ENCODE results near the gene TFDP2. TPM values are rescaled to one million over a fixed set of nuclear protein-coding genes. Genes with fewer than 3 reads are reported as not detected.

Gene TFDP2
- total and polyA plus RNA-seq, 9 of the 15 experiments (the other 6 are each of a cell fraction or from before 2014, with no cell fraction given): 95.6 to 179 (median 126) TPM

DNA sequence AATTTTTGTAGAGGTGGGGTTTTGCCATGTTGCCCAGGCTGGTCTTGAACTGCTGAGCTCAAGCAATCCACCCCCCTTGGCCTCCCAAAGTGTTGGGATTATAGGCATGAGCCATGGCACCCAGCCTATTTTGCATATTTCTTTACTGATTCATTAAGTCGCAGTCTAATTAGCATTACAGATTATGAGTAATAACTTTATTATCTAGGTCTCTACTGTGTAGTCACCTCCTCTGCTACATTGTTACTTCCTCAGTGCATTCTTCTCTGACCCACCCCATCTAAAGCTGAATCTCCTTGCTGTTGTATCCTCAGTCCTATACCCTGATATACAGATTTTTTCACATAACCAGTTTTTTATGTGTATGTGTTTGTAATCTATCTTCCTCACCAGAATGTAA is 61.7 kb downstream of the TFDP2 start (continued):
- no peak for TF ChIP-seq ZC3H4 (CRISPR knock-in tag; IDR thresholded peaks at IDR 0.05; ENCODE audit: borderline replicate concordance)

DNA sequence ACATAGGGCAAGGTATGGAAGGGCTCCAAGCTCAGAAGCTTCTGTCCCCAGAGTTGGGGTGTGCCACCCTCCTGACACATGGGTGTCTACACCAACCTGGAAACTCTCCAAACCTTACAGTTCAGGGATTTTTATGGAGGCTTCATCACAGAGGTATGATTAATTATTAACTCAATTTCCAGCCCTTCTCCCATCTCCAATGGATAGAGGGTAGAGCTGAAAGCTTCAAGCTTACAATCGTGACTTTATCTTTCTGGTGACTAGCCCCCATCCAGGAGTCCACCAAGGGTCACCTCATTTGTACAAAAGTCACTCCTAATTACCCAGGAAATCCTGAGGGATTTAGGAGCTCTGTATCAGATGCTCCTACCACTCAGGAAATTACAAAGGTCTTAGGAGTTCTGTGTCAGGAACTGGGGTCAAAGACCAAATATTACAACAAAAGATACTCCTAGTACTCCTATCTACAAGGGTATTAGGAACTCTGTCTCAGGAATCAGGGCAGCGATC is 62.7 kb downstream of the TFDP2 start:
- H3K4me3 ChIP-seq: no peak overlapping the region
- TF ChIP-seq CBX8 (IDR thresholded peaks at IDR 0.05; ENCODE audit: borderline replicate concordance, extremely low read depth, low read depth, low read length, poor library complexity, severe bottlenecking) (no peak), CBFA2T3 (IDR thresholded peaks at IDR 0.05) (no peak), MTA2 (IDR thresholded peaks at IDR 0.05; ENCODE audit: low read depth) (no peak), ZNF644 (tag; IDR thresholded peaks at IDR 0.05; ENCODE audit: low read depth) (no peak), NEUROD1 (IDR thresholded peaks at IDR 0.05; ENCODE audit: borderline replicate concordance, low read depth, low read length, partially characterized antibody) (no peak), ESRRA (IDR thresholded peaks at IDR 0.05; ENCODE audit: borderline replicate concordance, low read depth) (no peak), DMBX1 (CRISPR knock-in tag; IDR thresholded peaks at IDR 0.05; ENCODE audit: borderline replicate concordance) (no peak), ATF1 (CRISPR knock-in tag; IDR thresholded peaks at IDR 0.05) (no peak), ATF1 (tag; IDR thresholded peaks at IDR 0.05) (no peak), ARID2 (IDR thresholded peaks at IDR 0.05) (no peak), ZNF134 (CRISPR knock-in tag; conservative IDR thresholded peaks at IDR 0.05) (no peak)
- TF ChIP-seq, protein P1, sequence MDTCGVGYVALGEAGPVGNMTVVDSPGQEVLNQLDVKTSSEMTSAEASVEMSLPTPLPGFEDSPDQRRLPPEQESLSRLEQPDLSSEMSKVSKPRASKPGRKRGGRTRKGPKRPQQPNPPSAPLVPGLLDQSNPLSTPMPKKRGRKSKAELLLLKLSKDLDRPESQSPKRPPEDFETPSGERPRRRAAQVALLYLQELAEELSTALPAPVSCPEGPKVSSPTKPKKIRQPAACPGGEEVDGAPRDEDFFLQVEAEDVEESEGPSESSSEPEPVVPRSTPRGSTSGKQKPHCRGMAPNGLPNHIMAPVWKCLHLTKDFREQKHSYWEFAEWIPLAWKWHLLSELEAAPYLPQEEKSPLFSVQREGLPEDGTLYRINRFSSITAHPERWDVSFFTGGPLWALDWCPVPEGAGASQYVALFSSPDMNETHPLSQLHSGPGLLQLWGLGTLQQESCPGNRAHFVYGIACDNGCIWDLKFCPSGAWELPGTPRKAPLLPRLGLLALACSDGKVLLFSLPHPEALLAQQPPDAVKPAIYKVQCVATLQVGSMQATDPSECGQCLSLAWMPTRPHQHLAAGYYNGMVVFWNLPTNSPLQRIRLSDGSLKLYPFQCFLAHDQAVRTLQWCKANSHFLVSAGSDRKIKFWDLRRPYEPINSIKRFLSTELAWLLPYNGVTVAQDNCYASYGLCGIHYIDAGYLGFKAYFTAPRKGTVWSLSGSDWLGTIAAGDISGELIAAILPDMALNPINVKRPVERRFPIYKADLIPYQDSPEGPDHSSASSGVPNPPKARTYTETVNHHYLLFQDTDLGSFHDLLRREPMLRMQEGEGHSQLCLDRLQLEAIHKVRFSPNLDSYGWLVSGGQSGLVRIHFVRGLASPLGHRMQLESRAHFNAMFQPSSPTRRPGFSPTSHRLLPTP (IDR thresholded peaks at IDR 0.05; ENCODE audit: borderline replicate concordance, extremely low read depth, insufficient read length): no peak
- TF ChIP-seq, protein P2, sequence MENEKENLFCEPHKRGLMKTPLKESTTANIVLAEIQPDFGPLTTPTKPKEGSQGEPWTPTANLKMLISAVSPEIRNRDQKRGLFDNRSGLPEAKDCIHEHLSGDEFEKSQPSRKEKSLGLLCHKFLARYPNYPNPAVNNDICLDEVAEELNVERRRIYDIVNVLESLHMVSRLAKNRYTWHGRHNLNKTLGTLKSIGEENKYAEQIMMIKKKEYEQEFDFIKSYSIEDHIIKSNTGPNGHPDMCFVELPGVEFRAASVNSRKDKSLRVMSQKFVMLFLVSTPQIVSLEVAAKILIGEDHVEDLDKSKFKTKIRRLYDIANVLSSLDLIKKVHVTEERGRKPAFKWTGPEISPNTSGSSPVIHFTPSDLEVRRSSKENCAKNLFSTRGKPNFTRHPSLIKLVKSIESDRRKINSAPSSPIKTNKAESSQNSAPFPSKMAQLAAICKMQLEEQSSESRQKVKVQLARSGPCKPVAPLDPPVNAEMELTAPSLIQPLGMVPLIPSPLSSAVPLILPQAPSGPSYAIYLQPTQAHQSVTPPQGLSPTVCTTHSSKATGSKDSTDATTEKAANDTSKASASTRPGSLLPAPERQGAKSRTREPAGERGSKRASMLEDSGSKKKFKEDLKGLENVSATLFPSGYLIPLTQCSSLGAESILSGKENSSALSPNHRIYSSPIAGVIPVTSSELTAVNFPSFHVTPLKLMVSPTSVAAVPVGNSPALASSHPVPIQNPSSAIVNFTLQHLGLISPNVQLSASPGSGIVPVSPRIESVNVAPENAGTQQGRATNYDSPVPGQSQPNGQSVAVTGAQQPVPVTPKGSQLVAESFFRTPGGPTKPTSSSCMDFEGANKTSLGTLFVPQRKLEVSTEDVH (IDR thresholded peaks at IDR 0.05; ENCODE audit: low read depth, partially characterized antibody): no peak
- H3K9me1 ChIP-seq (ENCODE audit: control insufficient read depth, insufficient read depth, low read length): no peaks in the 10 kb centered on the region
- in situ Hi-C loops (cut with MboI): no loop called here
- H3K79me2 ChIP-seq (ENCODE audit: control insufficient read depth, insufficient read depth, low read length): no peaks in the 10 kb centered on the region
- H3K36me3 ChIP-seq (ENCODE audit: control insufficient read depth, insufficient read depth, low read length): no peaks in the 10 kb centered on the region
- H3K9me3 ChIP-seq (replicated peaks; ENCODE audit: control insufficient read depth, insufficient read depth, low read depth, low read length): no peaks in the 10 kb centered on the region
- H2AFZ ChIP-seq (ENCODE audit: low read depth, low read length): no peak overlapping the region
- no peak for ATAC-seq
- intact Hi-C loops (cut with micrococcal nuclease): no loop called here
- CTCF ChIA-PET (ENCODE audit: low intra/inter-chr PET ratio): no interaction called here
- no peak for FAIRE-seq
- H3K4me1 ChIP-seq (replicated peaks in 1 of 2; ENCODE audit: control insufficient read depth in 2 of 2, insufficient read depth in 2 of 2, low read length in 2 of 2): no peaks in the 10 kb centered on the region
- POLR2A ChIA-PET: interaction anchor here (1.0 to 1.3 kb wide), 2 partner anchors 9 to 19 kb away, joined by 3 read pairs; no protein-coding TSS in a partner anchor
- no peak overlapping the region for H3K9ac ChIP-seq (ENCODE audit: insufficient read depth in 1 of 2, low read depth in 2 of 2, low read length in 2 of 2)
- BruUV-seq (replicated peaks): no TSS peak
- no peak overlapping the region for H3K27ac ChIP-seq (ENCODE audit: extremely low read depth, low read depth, low read length)
- no peaks in the 10 kb centered on the region for H4K20me1 ChIP-seq (replicated peaks; ENCODE audit: control insufficient read depth, insufficient read depth, low read length)
- WGBS (ENCODE audit: insufficient coverage, low coverage, missing lambda C conversion rate): 55% methylated on average over 2 of the region's 2 CpGs
- H3K4me2 ChIP-seq (ENCODE audit: insufficient read depth, low read length): no peak overlapping the region
- no peak for DNase-seq (ENCODE audit: extremely low read depth in 1 of 4, low spot score in 3 of 4)
- H3K27me3 ChIP-seq (ENCODE audit: control insufficient read depth in 2 of 2, insufficient read depth in 2 of 2, low read length in 2 of 2): no peaks in the 10 kb centered on the region

Measured in K562 (cell line).